ENCODE results near the gene MIEF1.
"Not testable (repeated sequence)": the region's sequence is repeated elsewhere in the genome, so short reads cannot be mapped to it uniquely, and the experiment has no call there.

Gene MIEF1

GRCh38 chr22:39517470-39517869 lies 15.4 kb downstream of the MIEF1 start:
- no peak for DNase-seq

- DNase-seq: no peak
Measured at GRCh38 chr22:39518144-39518786, 16.2 kb downstream of the MIEF1 start.

GRCh38 chr22:39518996-39519680 lies 17.0 kb downstream of the MIEF1 start:
- DNase-seq: no peak

- peak; percentile 48 for DNase-seq
Measured at GRCh38 chr22:39519681-39520225, 17.7 kb downstream of the MIEF1 start.

GRCh38 chr22:39520226-39521105 lies 18.4 kb downstream of the MIEF1 start, which contains the start of gene ATF4:
Gene ATF4 (plus strand): TSS chr22:39520562. CDS start chr22:39521446, 884 bp downstream.
- no peak for DNase-seq

GRCh38 chr22:39521106-39521885 lies 19.2 kb downstream of the MIEF1 start:
- not testable (repeated sequence) for DNase-seq

GRCh38 chr22:39522091-39522490 lies 20.0 kb downstream of the MIEF1 start:
- DNase-seq: not testable (repeated sequence)

- DNase-seq: no peak
Measured at GRCh38 chr22:39522567-39523300, 20.6 kb downstream of the MIEF1 start.

- DNase-seq: no peak
Measured at GRCh38 chr22:39524089-39524752, 22.1 kb downstream of the MIEF1 start.

GRCh38 chr22:39524753-39525657 lies 22.9 kb downstream of the MIEF1 start:
- DNase-seq: no peak

GRCh38 chr22:39525658-39525975 lies 23.5 kb downstream of the MIEF1 start:
- DNase-seq: no peak

- DNase-seq: no peak
Measured at GRCh38 chr22:39526736-39527171, 24.7 kb downstream of the MIEF1 start.

GRCh38 chr22:39527481-39527961 lies 25.4 kb downstream of the MIEF1 start:
- no peak for DNase-seq

- DNase-seq: no peak
Measured at GRCh38 chr22:39528080-39528661, 26.1 kb downstream of the MIEF1 start.

GRCh38 chr22:39528681-39529486 lies 26.8 kb downstream of the MIEF1 start:
- DNase-seq: no peak

- DNase-seq: no peak
Measured at GRCh38 chr22:39529487-39529851, 27.4 kb downstream of the MIEF1 start.

GRCh38 chr22:39530116-39530515 lies 28.0 kb downstream of the MIEF1 start:
- DNase-seq: no peak

GRCh38 chr22:39530692-39531331 lies 28.7 kb downstream of the MIEF1 start:
- DNase-seq: no peak
